ENCODE measurements around the gene LSR.

LSR gene

GRCh38 chr19:35267818-35268535 is 19.2 kb downstream of the LSR start:
- H3K27me3 ChIP-seq (ENCODE audit: insufficient read depth, insufficient read length), result no peaks in the 10 kb centered on the region
- H3K4me3 ChIP-seq (ENCODE audit: insufficient read length, low read depth), result peak overlapping the region; percentile 66
- peak overlapping the region; percentile 94 for H3K9ac ChIP-seq (ENCODE audit: insufficient read length, low read depth)
- H3K9me3 ChIP-seq (ENCODE audit: insufficient read depth, low read length), result no peaks in the 10 kb centered on the region
- TF ChIP-seq ZNF274 (IDR thresholded peaks at IDR 0.05; ENCODE audit: low read depth, low read length) (no peak), SUZ12 (IDR thresholded peaks at IDR 0.05; ENCODE audit: extremely low read depth, insufficient read depth, insufficient read length) (no peak), YY1 (IDR thresholded peaks at IDR 0.05; ENCODE audit: insufficient read depth, insufficient read length) (no peak)
- DNase-seq (ENCODE audit: low read depth, low spot score), result no peak
- peaks cover 51% of the 10 kb centered on the region for H3K36me3 ChIP-seq (ENCODE audit: insufficient read depth, insufficient read length, low read length)
- H3K4me1 ChIP-seq (ENCODE audit: insufficient read depth, insufficient read length), result peaks cover 9% of the 10 kb centered on the region

- no peaks in the 10 kb centered on the region for H3K27me3 ChIP-seq (ENCODE audit: insufficient read depth, insufficient read length)
- H3K4me1 ChIP-seq (ENCODE audit: insufficient read depth, insufficient read length), result peaks cover 9% of the 10 kb centered on the region
- TF ChIP-seq SUZ12 (IDR thresholded peaks at IDR 0.05; ENCODE audit: extremely low read depth, insufficient read depth, insufficient read length), result no peak
- TF ChIP-seq ZNF274 (IDR thresholded peaks at IDR 0.05; ENCODE audit: low read depth, low read length), result no peak
- TF ChIP-seq YY1 (IDR thresholded peaks at IDR 0.05; ENCODE audit: insufficient read depth, insufficient read length), result no peak
- no peak for DNase-seq (ENCODE audit: low read depth, low spot score)
- no peaks in the 10 kb centered on the region for H3K9me3 ChIP-seq (ENCODE audit: insufficient read depth, low read length)
- peak within 1 kb of the TSS; percentile 94 for H3K9ac ChIP-seq (ENCODE audit: insufficient read length, low read depth)
- peaks cover 59% of the 10 kb centered on the region for H3K36me3 ChIP-seq (ENCODE audit: insufficient read depth, insufficient read length, low read length)
- H3K4me3 ChIP-seq (ENCODE audit: insufficient read length, low read depth), result peak within 1 kb of the TSS; percentile 66
Measured at GRCh38 chr19:35268536-35269437, 20.0 kb downstream of the LSR start, which contains the start of gene USF2. TSS of gene USF2 (plus strand) at chr19:35268962. CDS start at chr19:35269102, 140 bp downstream.

GRCh38 chr19:35269438-35270117 is 20.8 kb downstream of the LSR start:
- peak overlapping the region; percentile 60 for H3K4me3 ChIP-seq (ENCODE audit: insufficient read length, low read depth)
- H3K36me3 ChIP-seq (ENCODE audit: insufficient read depth, insufficient read length, low read length), result peaks cover 59% of the 10 kb centered on the region
- H3K9me3 ChIP-seq (ENCODE audit: insufficient read depth, low read length), result no peaks in the 10 kb centered on the region
- TF ChIP-seq YY1 (IDR thresholded peaks at IDR 0.05; ENCODE audit: insufficient read depth, insufficient read length), result no peak
- no peak for TF ChIP-seq ZNF274 (IDR thresholded peaks at IDR 0.05; ENCODE audit: low read depth, low read length)
- TF ChIP-seq SUZ12 (IDR thresholded peaks at IDR 0.05; ENCODE audit: extremely low read depth, insufficient read depth, insufficient read length), result no peak
- DNase-seq (ENCODE audit: low read depth, low spot score), result peak; percentile 71
- peak overlapping the region; percentile 85 for H3K9ac ChIP-seq (ENCODE audit: insufficient read length, low read depth)
- H3K27me3 ChIP-seq (ENCODE audit: insufficient read depth, insufficient read length), result no peaks in the 10 kb centered on the region
- peaks cover 9% of the 10 kb centered on the region for H3K4me1 ChIP-seq (ENCODE audit: insufficient read depth, insufficient read length)

- Histone ChIP-seq H3K4me1 (ENCODE audit: insufficient read depth, insufficient read length) (peaks cover 4% of the 10 kb centered on the region), H3K9ac (ENCODE audit: insufficient read length, low read depth) (no peak overlapping the region), H3K9me3 (ENCODE audit: insufficient read depth, low read length) (no peaks in the 10 kb centered on the region), H3K27me3 (ENCODE audit: insufficient read depth, insufficient read length) (no peaks in the 10 kb centered on the region), H3K36me3 (ENCODE audit: insufficient read depth, insufficient read length, low read length) (peaks cover 59% of the 10 kb centered on the region), H3K4me3 (ENCODE audit: insufficient read length, low read depth) (no peak overlapping the region)
- TF ChIP-seq YY1 (IDR thresholded peaks at IDR 0.05; ENCODE audit: insufficient read depth, insufficient read length), result no peak
- TF ChIP-seq SUZ12 (IDR thresholded peaks at IDR 0.05; ENCODE audit: extremely low read depth, insufficient read depth, insufficient read length), result no peak
- TF ChIP-seq ZNF274 (IDR thresholded peaks at IDR 0.05; ENCODE audit: low read depth, low read length), result no peak
- DNase-seq (ENCODE audit: low read depth, low spot score), result no peak
Measured at GRCh38 chr19:35270381-35270811, 21.6 kb downstream of the LSR start.

- no peak for DNase-seq (ENCODE audit: low read depth, low spot score)
- H3K4me1 ChIP-seq (ENCODE audit: insufficient read depth, insufficient read length), result peaks cover 1% of the 10 kb centered on the region
- no peaks in the 10 kb centered on the region for H3K27me3 ChIP-seq (ENCODE audit: insufficient read depth, insufficient read length)
- no peak overlapping the region for H3K4me3 ChIP-seq (ENCODE audit: insufficient read length, low read depth)
- H3K36me3 ChIP-seq (ENCODE audit: insufficient read depth, insufficient read length, low read length), result peaks cover 60% of the 10 kb centered on the region
- no peaks in the 10 kb centered on the region for H3K9me3 ChIP-seq (ENCODE audit: insufficient read depth, low read length)
- TF ChIP-seq ZNF274 (IDR thresholded peaks at IDR 0.05; ENCODE audit: low read depth, low read length) (no peak), YY1 (IDR thresholded peaks at IDR 0.05; ENCODE audit: insufficient read depth, insufficient read length) (no peak), SUZ12 (IDR thresholded peaks at IDR 0.05; ENCODE audit: extremely low read depth, insufficient read depth, insufficient read length) (no peak)
- H3K9ac ChIP-seq (ENCODE audit: insufficient read length, low read depth), result no peak overlapping the region
Measured at GRCh38 chr19:35271546-35271945, 22.7 kb downstream of the LSR start.

- no peak for DNase-seq (ENCODE audit: low read depth, low spot score)
- H3K9ac ChIP-seq (ENCODE audit: insufficient read length, low read depth), result no peak overlapping the region
- no peak overlapping the region for H3K4me3 ChIP-seq (ENCODE audit: insufficient read length, low read depth)
- no peak for TF ChIP-seq YY1 (IDR thresholded peaks at IDR 0.05; ENCODE audit: insufficient read depth, insufficient read length)
- TF ChIP-seq ZNF274 (IDR thresholded peaks at IDR 0.05; ENCODE audit: low read depth, low read length), result no peak
- TF ChIP-seq SUZ12 (IDR thresholded peaks at IDR 0.05; ENCODE audit: extremely low read depth, insufficient read depth, insufficient read length), result no peak
- H3K9me3 ChIP-seq (ENCODE audit: insufficient read depth, low read length), result no peaks in the 10 kb centered on the region
- H3K27me3 ChIP-seq (ENCODE audit: insufficient read depth, insufficient read length), result no peaks in the 10 kb centered on the region
- no peaks in the 10 kb centered on the region for H3K4me1 ChIP-seq (ENCODE audit: insufficient read depth, insufficient read length)
- H3K36me3 ChIP-seq (ENCODE audit: insufficient read depth, insufficient read length, low read length), result peaks cover 61% of the 10 kb centered on the region
Measured at GRCh38 chr19:35272122-35272719, 23.4 kb downstream of the LSR start.

Data from NT2/D1 (cell line).